Esophagus muscularis mucosa (tissue), 4 donors: Measurements from ENCODE around the gene PDE8B.

ENCODE experiments used
- CTCF ChIP-seq, 3 experiments: fragments of 200-600 bp in 2 of 3; fragments of 450-650 bp in 1 of 3; sonication (generic) in 2 of 3; IDR thresholded peaks; one replicate each; pipeline ENCODE4 v1.5.1; 2017 to 2019; ENCODE audit warnings: antibody characterized with exemption in 3 of 3, mild to moderate bottlenecking in 2 of 3, moderate library complexity in 1 of 3
- EP300 ChIP-seq: sonication (generic); formaldehyde crosslinking; IDR thresholded peaks from one replicate; pipeline ENCODE4 v1.6.1; 2017; ENCODE audit warnings: antibody characterized with exemption
- POLR2A ChIP-seq: fragments of 450-650 bp; IDR thresholded peaks from one replicate; pipeline ENCODE4 v1.6.1; 2017; ENCODE audit warnings: antibody characterized with exemption, moderate library complexity, mild to moderate bottlenecking, low read depth
- POLR2AphosphoS5 ChIP-seq, 2 donors: sonication (generic); formaldehyde crosslinking; IDR thresholded peaks; one replicate each; pipeline ENCODE4 v1.6.1; 2017; ENCODE audit warnings: antibody characterized with exemption in 2 of 2

- TF ChIP-seq POLR2A (no peak), CTCF (IDR thresholded peaks at IDR 0.05) (no peak), POLR2AphosphoS5 (IDR thresholded peaks at IDR 0.05) (no peak), EP300 (no peak)
Measured at GRCh38 chr5:77413049-77413448, 202.6 kb downstream of the PDE8B start.
